ENCODE results near the gene GRM4.

GRM4 gene

GRCh38 chr6:34155471-34156300 lies 9.8 kb upstream of the GRM4 start:
- Histone ChIP-seq H3K9me3 (ENCODE audit: control insufficient read depth, low read length) (peaks cover 25% of the 10 kb centered on the region), H3K27me3 (replicated peaks; ENCODE audit: control insufficient read depth, insufficient read depth, low read length) (peaks cover 51% of the 10 kb centered on the region), H3K9ac (ENCODE audit: low read length) (no peak overlapping the region), H3K36me3 (ENCODE audit: control insufficient read depth, insufficient read depth, low read length, severe bottlenecking) (no peaks in the 10 kb centered on the region), H3K4me3 (ENCODE audit: low read length) (no peak overlapping the region), H3K4me1 (ENCODE audit: control insufficient read depth, insufficient read depth, low read length) (peaks cover 3% of the 10 kb centered on the region)
- no peak for DNase-seq (ENCODE audit: low read depth)

GRCh38 chr6:34154668-34155447 lies 9.0 kb upstream of the GRM4 start:
- DNase-seq (ENCODE audit: low read depth) = peak; percentile 79
- Histone ChIP-seq H3K9me3 (ENCODE audit: control insufficient read depth, low read length) (peaks cover 18% of the 10 kb centered on the region), H3K4me3 (ENCODE audit: low read length) (no peak overlapping the region), H3K4me1 (ENCODE audit: control insufficient read depth, insufficient read depth, low read length) (peaks cover 3% of the 10 kb centered on the region), H3K36me3 (ENCODE audit: control insufficient read depth, insufficient read depth, low read length, severe bottlenecking) (no peaks in the 10 kb centered on the region), H3K9ac (ENCODE audit: low read length) (no peak overlapping the region), H3K27me3 (replicated peaks; ENCODE audit: control insufficient read depth, insufficient read depth, low read length) (peaks cover 54% of the 10 kb centered on the region)

- no peaks in the 10 kb centered on the region for H3K36me3 ChIP-seq (ENCODE audit: control insufficient read depth, insufficient read depth, low read length, severe bottlenecking)
- peaks cover 66% of the 10 kb centered on the region for H3K27me3 ChIP-seq (replicated peaks; ENCODE audit: control insufficient read depth, insufficient read depth, low read length)
- peaks cover 3% of the 10 kb centered on the region for H3K9me3 ChIP-seq (ENCODE audit: control insufficient read depth, low read length)
- H3K4me3 ChIP-seq (ENCODE audit: low read length) = no peak overlapping the region
- peaks cover 3% of the 10 kb centered on the region for H3K4me1 ChIP-seq (ENCODE audit: control insufficient read depth, insufficient read depth, low read length)
- no peak for DNase-seq (ENCODE audit: low read depth)
- H3K9ac ChIP-seq (ENCODE audit: low read length) = no peak overlapping the region
Observed at GRCh38 chr6:34152806-34153520, 7.1 kb upstream of the GRM4 start.

GRCh38 chr6:34152042-34152524 lies 6.2 kb upstream of the GRM4 start:
- Histone ChIP-seq H3K27me3 (replicated peaks; ENCODE audit: control insufficient read depth, insufficient read depth, low read length) (peaks cover 63% of the 10 kb centered on the region), H3K4me1 (ENCODE audit: control insufficient read depth, insufficient read depth, low read length) (peaks cover 3% of the 10 kb centered on the region), H3K9me3 (ENCODE audit: control insufficient read depth, low read length) (no peaks in the 10 kb centered on the region), H3K9ac (ENCODE audit: low read length) (no peak overlapping the region), H3K36me3 (ENCODE audit: control insufficient read depth, insufficient read depth, low read length, severe bottlenecking) (no peaks in the 10 kb centered on the region), H3K4me3 (ENCODE audit: low read length) (no peak overlapping the region)
- no peak for DNase-seq (ENCODE audit: low read depth)

GRCh38 chr6:34151321-34152041 lies 5.6 kb upstream of the GRM4 start:
- H3K9me3 ChIP-seq (ENCODE audit: control insufficient read depth, low read length) = no peaks in the 10 kb centered on the region
- H3K4me1 ChIP-seq (ENCODE audit: control insufficient read depth, insufficient read depth, low read length) = peaks cover 3% of the 10 kb centered on the region
- no peak overlapping the region for H3K4me3 ChIP-seq (ENCODE audit: low read length)
- no peaks in the 10 kb centered on the region for H3K36me3 ChIP-seq (ENCODE audit: control insufficient read depth, insufficient read depth, low read length, severe bottlenecking)
- DNase-seq (ENCODE audit: low read depth) = no peak
- H3K9ac ChIP-seq (ENCODE audit: low read length) = no peak overlapping the region
- H3K27me3 ChIP-seq (replicated peaks; ENCODE audit: control insufficient read depth, insufficient read depth, low read length) = peaks cover 63% of the 10 kb centered on the region

- H3K4me3 ChIP-seq (ENCODE audit: low read length) = no peak overlapping the region
- H3K9ac ChIP-seq (ENCODE audit: low read length) = no peak overlapping the region
- no peaks in the 10 kb centered on the region for H3K36me3 ChIP-seq (ENCODE audit: control insufficient read depth, insufficient read depth, low read length, severe bottlenecking)
- DNase-seq (ENCODE audit: low read depth) = no peak
- peaks cover 3% of the 10 kb centered on the region for H3K4me1 ChIP-seq (ENCODE audit: control insufficient read depth, insufficient read depth, low read length)
- H3K27me3 ChIP-seq (replicated peaks; ENCODE audit: control insufficient read depth, insufficient read depth, low read length) = peaks cover 63% of the 10 kb centered on the region
- H3K9me3 ChIP-seq (ENCODE audit: control insufficient read depth, low read length) = no peaks in the 10 kb centered on the region
Observed at GRCh38 chr6:34150766-34151165, 4.9 kb upstream of the GRM4 start.

- Histone ChIP-seq H3K4me3 (ENCODE audit: low read length) (no peak overlapping the region), H3K27me3 (replicated peaks; ENCODE audit: control insufficient read depth, insufficient read depth, low read length) (peaks cover 57% of the 10 kb centered on the region), H3K9me3 (ENCODE audit: control insufficient read depth, low read length) (no peaks in the 10 kb centered on the region)
Observed at GRCh38 chr6:34149831-34150400, 4.0 kb upstream of the GRM4 start.

GRCh38 chr6:34149452-34149810 lies 3.5 kb upstream of the GRM4 start:
- Histone ChIP-seq H3K27me3 (replicated peaks; ENCODE audit: control insufficient read depth, insufficient read depth, low read length) (peaks cover 54% of the 10 kb centered on the region), H3K4me3 (ENCODE audit: low read length) (no peak overlapping the region)
- DNase-seq (ENCODE audit: low read depth) = no peak

More at GRCh38 chr6:34149831-34150400, 4.0 kb upstream of the GRM4 start:
- Histone ChIP-seq H3K9ac (ENCODE audit: low read length) (no peak overlapping the region), H3K36me3 (ENCODE audit: control insufficient read depth, insufficient read depth, low read length, severe bottlenecking) (no peaks in the 10 kb centered on the region), H3K4me1 (ENCODE audit: control insufficient read depth, insufficient read depth, low read length) (peaks cover 3% of the 10 kb centered on the region)
- DNase-seq (ENCODE audit: low read depth) = no peak

GRCh38 chr6:34148631-34149451 lies 3.0 kb upstream of the GRM4 start:
- no peaks in the 10 kb centered on the region for H3K9me3 ChIP-seq (ENCODE audit: control insufficient read depth, low read length)
- no peak for DNase-seq (ENCODE audit: low read depth)
- peaks cover 54% of the 10 kb centered on the region for H3K27me3 ChIP-seq (replicated peaks; ENCODE audit: control insufficient read depth, insufficient read depth, low read length)
- no peaks in the 10 kb centered on the region for H3K36me3 ChIP-seq (ENCODE audit: control insufficient read depth, insufficient read depth, low read length, severe bottlenecking)
- no peaks in the 10 kb centered on the region for H3K4me1 ChIP-seq (ENCODE audit: control insufficient read depth, insufficient read depth, low read length)
- H3K9ac ChIP-seq (ENCODE audit: low read length) = no peak overlapping the region
- H3K4me3 ChIP-seq (ENCODE audit: low read length) = no peak overlapping the region

More at GRCh38 chr6:34149452-34149810, 3.5 kb upstream of the GRM4 start:
- Histone ChIP-seq H3K4me1 (ENCODE audit: control insufficient read depth, insufficient read depth, low read length) (peaks cover 2% of the 10 kb centered on the region), H3K36me3 (ENCODE audit: control insufficient read depth, insufficient read depth, low read length, severe bottlenecking) (no peaks in the 10 kb centered on the region), H3K9ac (ENCODE audit: low read length) (no peak overlapping the region), H3K9me3 (ENCODE audit: control insufficient read depth, low read length) (no peaks in the 10 kb centered on the region)

All from adipocyte (in vitro differentiated cells).